Natural killer cell (primary cell): ENCODE measurements around the gene VSIG10L. TPM values are rescaled to one million over a fixed set of nuclear protein-coding genes. Genes with fewer than 3 reads are reported as not detected.

Experiments
- ATAC-seq, 3 donors: fragments of 150-1000 bp in 2 of 3; fragments of 200-7000 bp in 1 of 3; cut with Tn5 transposase; 1 replicate in 1 of 3; 2 replicates in 2 of 3; pipeline ENCODE4 v1.10.0; 2021; ENCODE audit warnings: mild to moderate bottlenecking in 2 of 3, moderate library complexity in 2 of 3
- DNase-seq, 2 donors: peaks; one replicate each; pipeline versions ENCODE4 v3.0.0 to v3.0.0-alpha.2; 2013 to 2021; ENCODE audit warnings: mixed read lengths in 1 of 2
- H3K27ac ChIP-seq: one replicate; pipeline ENCODE4 v1.5.1; 2013; ENCODE audit warnings: mild to moderate bottlenecking, low read length
- H3K27me3 ChIP-seq: one replicate; pipeline ENCODE4 v1.6.1; 2013; ENCODE audit warnings: low read length; ENCODE audit not compliant: control insufficient read depth, insufficient read depth
- H3K36me3 ChIP-seq: one replicate; pipeline ENCODE4 v1.6.1; 2013; ENCODE audit warnings: low read length; ENCODE audit not compliant: control insufficient read depth, insufficient read depth
- H3K4me1 ChIP-seq: one replicate; pipeline ENCODE4 v1.6.1; 2013; ENCODE audit warnings: low read length; ENCODE audit not compliant: control insufficient read depth, insufficient read depth
- H3K4me3 ChIP-seq: one replicate; pipeline ENCODE4 v1.5.1; 2013; ENCODE audit warnings: low read length
- H3K9me3 ChIP-seq: one replicate; pipeline ENCODE4 v1.6.1; 2013; ENCODE audit warnings: low read length; ENCODE audit not compliant: control insufficient read depth, insufficient read depth
- H3K27ac Mint-ChIP-seq, 2 donors: one replicate each; pipeline ENCODE4 v1.8.0; 2022; ENCODE audit warnings: mild to moderate bottlenecking in 2 of 2, mixed read lengths in 2 of 2, moderate library complexity in 1 of 2
- H3K27me3 Mint-ChIP-seq, 2 donors: one replicate each; pipeline ENCODE4 v1.8.0; 2022; ENCODE audit warnings: low read depth in 2 of 2, mixed read lengths in 2 of 2
- H3K36me3 Mint-ChIP-seq: one replicate; pipeline ENCODE4 v1.8.0; 2022; ENCODE audit warnings: mixed read lengths
- H3K4me1 Mint-ChIP-seq, 2 donors: one replicate each; pipeline ENCODE4 v1.8.0; 2022; ENCODE audit warnings: mixed read lengths in 2 of 2
- H3K4me3 Mint-ChIP-seq: one replicate; pipeline ENCODE4 v1.8.0; 2022; ENCODE audit warnings: mild to moderate bottlenecking, moderate library complexity, mixed read lengths
- H3K9me3 Mint-ChIP-seq, 2 donors: one replicate each; pipeline ENCODE4 v1.8.0; 2022; ENCODE audit warnings: mixed read lengths in 2 of 2
- WGBS: methylation state at CpG from one replicate; pipeline ENCODE4 v1.1.7; 2013; ENCODE audit warnings: missing lambda C conversion rate; ENCODE audit not compliant: insufficient coverage; 5-methylcytosine and 5-hydroxymethylcytosine counted together
- intact Hi-C: fragments of 100-400 bp; cut with micrococcal nuclease; formaldehyde crosslinking; loops from one replicate; pipeline ENCODE4 v1.14.2; 2022
- total RNA-seq, 4 donors: library from RNA; stranded (reverse); fragments of 120-200 nt in 1 of 4; gene quantifications; one replicate each; pipeline versions ENCODE4 v1.2.3 to v1.2.4, GENCODE V29; 2013 to 2022
- TF ChIP-seq, protein P1 (sequence below): fragments of 200-600 bp; IDR thresholded peaks from one replicate; pipeline ENCODE4 v1.8.0; 2022; ENCODE audit warnings: antibody characterized with exemption

The VSIG10L gene
- total RNA-seq, 3 donors from 2014 or later (not counting 1 experiment from before 2014, with no cell fraction given) = 0.52 to 0.68 TPM; not detected in 1

DNA sequence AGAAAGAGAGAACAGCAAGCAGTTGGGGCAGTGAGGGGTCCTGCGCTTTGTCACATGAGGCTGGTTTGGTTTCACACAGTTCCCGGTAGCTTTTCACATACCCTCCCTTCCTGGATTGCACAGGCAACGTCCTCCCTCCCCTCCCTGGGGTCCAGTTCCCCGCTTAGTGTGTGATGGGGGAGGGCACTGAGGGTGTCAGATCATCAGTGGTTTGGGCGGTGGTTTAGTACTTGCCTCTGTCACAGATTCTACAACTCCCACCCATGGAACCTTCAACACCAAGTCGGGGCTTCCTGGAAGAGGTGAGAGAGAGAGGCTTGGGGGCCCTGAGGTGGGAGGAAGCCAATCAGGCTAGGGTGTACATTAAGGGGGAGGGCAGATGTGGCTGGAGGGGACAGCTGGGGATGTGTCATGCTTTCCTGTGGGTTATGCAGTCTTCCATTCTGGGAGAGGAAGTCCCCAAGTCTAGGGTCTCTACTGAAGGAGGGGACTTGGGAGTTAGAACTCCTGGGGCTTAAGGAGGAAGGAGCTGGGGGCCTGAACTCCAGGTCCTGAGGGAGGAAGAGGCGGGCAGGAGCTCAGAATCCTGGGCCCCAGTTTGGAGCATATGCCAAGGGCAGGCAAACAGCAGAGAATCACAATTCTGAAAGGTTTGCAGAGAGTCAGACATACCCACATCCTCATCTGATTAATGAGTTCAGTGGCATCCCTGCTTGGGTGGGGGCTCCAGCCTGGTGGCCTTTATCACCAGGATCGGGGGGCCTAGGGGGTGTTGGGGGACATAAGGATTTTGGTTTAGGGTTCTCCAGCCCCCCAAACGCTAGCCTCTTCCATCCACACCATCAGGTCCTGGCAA lies 30.9 kb upstream of the VSIG10L start, which contains the start of gene NKG7:
NKG7 (minus strand) TSS at position 6 of the 856 bp plus-strand sequence. CDS start 119 bp downstream, outside the sequence.
- DNase-seq = peak; percentile 82 to 87

DNA sequence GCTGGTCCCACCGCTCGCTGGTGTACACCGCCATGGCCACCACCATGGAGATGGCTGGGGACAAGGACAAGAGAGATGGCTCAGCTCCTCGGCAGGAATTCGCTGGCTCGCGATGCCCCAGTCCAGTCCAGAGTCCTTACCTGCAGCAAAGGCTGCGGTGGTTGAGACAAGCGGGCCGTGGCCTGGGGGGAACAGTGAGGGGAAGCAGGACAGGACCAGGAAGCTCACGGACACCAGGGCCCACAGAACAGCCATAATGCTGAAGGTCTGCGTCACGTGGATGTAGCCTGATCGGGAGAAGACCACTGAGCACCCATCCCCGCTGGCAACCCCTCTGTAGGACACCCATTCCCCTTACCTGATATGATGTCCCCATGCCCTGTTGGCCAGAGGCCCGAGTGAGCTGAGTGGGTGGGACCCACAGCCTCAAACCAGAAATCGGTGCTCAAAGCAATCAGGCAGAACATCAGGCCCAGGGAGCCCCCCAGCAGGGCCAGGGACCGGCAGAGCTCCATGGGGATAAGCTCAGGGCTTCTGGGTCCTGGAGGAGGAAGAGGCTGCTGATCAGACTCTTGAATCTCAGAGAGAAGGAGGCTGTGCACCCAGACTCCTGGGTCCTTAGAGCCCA lies 30.2 kb upstream of the VSIG10L start:
- peak in 1 of 2 donors; percentile 35 for DNase-seq
- Histone ChIP-seq H3K4me3 (peak overlapping the region; percentile 95), H3K27me3 (no peaks in the 10 kb centered on the region), H3K36me3 (peaks cover 7% of the 10 kb centered on the region), H3K27ac (peak overlapping the region; percentile 96), H3K4me1 (peaks cover 93% of the 10 kb centered on the region), H3K9me3 (no peaks in the 10 kb centered on the region)
- Mint-ChIP-seq H3K9me3 (no peaks in the 10 kb centered on the region), H3K27me3 (no peaks in the 10 kb centered on the region), H3K4me1 (peaks cover 65 to 85% of the 10 kb centered on the region in 2 donors), H3K4me3 (peak overlapping the region; percentile 98), H3K27ac (peak overlapping the region; percentile 88 to 94), H3K36me3 (peaks cover 18% of the 10 kb centered on the region)
- 28% methylated on average over 18 of the region's 18 CpGs for WGBS
- ATAC-seq = no peak
- intact Hi-C loops = loop anchor here (1.0 kb wide), 1 partner anchor 22 kb away; no protein-coding TSS in a partner anchor
- TF ChIP-seq, protein P1, sequence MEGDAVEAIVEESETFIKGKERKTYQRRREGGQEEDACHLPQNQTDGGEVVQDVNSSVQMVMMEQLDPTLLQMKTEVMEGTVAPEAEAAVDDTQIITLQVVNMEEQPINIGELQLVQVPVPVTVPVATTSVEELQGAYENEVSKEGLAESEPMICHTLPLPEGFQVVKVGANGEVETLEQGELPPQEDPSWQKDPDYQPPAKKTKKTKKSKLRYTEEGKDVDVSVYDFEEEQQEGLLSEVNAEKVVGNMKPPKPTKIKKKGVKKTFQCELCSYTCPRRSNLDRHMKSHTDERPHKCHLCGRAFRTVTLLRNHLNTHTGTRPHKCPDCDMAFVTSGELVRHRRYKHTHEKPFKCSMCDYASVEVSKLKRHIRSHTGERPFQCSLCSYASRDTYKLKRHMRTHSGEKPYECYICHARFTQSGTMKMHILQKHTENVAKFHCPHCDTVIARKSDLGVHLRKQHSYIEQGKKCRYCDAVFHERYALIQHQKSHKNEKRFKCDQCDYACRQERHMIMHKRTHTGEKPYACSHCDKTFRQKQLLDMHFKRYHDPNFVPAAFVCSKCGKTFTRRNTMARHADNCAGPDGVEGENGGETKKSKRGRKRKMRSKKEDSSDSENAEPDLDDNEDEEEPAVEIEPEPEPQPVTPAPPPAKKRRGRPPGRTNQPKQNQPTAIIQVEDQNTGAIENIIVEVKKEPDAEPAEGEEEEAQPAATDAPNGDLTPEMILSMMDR = no peak

More for the DNA sequence above, 30.9 kb upstream of the VSIG10L start, which contains the start of gene NKG7:
- 13% methylated on average over 3 of the region's 9 CpGs for WGBS
- H3K4me1 Mint-ChIP-seq = peaks cover 65 to 78% of the 10 kb centered on the region in 2 donors
- Histone ChIP-seq H3K9me3 (no peaks in the 10 kb centered on the region), H3K27ac (peak within 1 kb of the TSS; percentile 96), H3K36me3 (peaks cover 7% of the 10 kb centered on the region), H3K4me3 (peak within 1 kb of the TSS; percentile 95), H3K27me3 (no peaks in the 10 kb centered on the region), H3K4me1 (peaks cover 87% of the 10 kb centered on the region)
- TF ChIP-seq, protein P1 = no peak
- H3K9me3 Mint-ChIP-seq = no peaks in the 10 kb centered on the region
- H3K36me3 Mint-ChIP-seq = peaks cover 18% of the 10 kb centered on the region
- ATAC-seq = peak; percentile 67 to 83 (median 70)
- H3K4me3 Mint-ChIP-seq = peak within 1 kb of the TSS; percentile 98
- peak within 1 kb of the TSS; percentile 88 to 94 for H3K27ac Mint-ChIP-seq
- intact Hi-C loops = loop anchor here (1.0 kb wide), 3 partner anchors 14 to 68 kb away; partner anchors contain the start of gene LIM2
- H3K27me3 Mint-ChIP-seq = no peaks in the 10 kb centered on the region

DNA sequence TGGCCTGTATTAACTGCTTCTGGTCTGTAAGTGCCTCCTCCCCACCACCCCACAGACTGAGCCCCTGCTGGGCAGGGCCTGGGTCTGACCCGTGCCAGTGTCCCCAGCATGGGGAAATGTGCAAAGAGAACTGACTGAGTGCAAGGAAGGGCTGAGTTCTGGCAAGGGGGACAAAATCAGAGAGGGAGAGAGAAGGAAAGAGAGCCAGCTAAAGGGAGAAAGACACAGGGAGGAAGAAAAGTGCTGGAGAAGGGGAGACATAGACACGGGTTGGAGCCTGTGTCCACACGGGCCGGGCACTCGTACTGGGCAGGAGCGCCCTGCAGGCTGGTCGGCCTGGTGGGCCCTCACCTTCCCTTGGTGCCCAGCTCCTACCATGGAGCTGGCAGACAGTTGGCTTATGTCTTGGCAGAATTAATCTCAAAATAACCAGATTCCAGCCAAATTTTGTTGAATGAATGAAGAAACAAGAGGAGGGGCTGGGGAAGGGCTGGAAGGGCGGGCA lies 29.3 kb upstream of the VSIG10L start:
- Histone ChIP-seq H3K4me3 (peak overlapping the region; percentile 95), H3K4me1 (peaks cover 95% of the 10 kb centered on the region), H3K9me3 (no peaks in the 10 kb centered on the region), H3K36me3 (peaks cover 7% of the 10 kb centered on the region), H3K27me3 (no peaks in the 10 kb centered on the region), H3K27ac (peak overlapping the region; percentile 96)
- H3K27me3 Mint-ChIP-seq = no peaks in the 10 kb centered on the region
- 39% methylated on average over 8 of the region's 8 CpGs for WGBS
- peak overlapping the region; percentile 98 for H3K4me3 Mint-ChIP-seq
- H3K27ac Mint-ChIP-seq = peak overlapping the region; percentile 88 to 94
- no peaks in the 10 kb centered on the region for H3K9me3 Mint-ChIP-seq
- ATAC-seq (no peak), DNase-seq (no peak)
- TF ChIP-seq, protein P1 = no peak
- peaks cover 18% of the 10 kb centered on the region for H3K36me3 Mint-ChIP-seq
- H3K4me1 Mint-ChIP-seq = peaks cover 66 to 85% of the 10 kb centered on the region in 2 donors
- intact Hi-C loops = no loop called here
